ENCODE measurements around the gene UNC119B.

UNC119B gene

GRCh38 chr12:120713861-120714482 lies 3.7 kb downstream of the UNC119B start:
- DNase-seq, result peak; percentile 73
- no peaks in the 10 kb centered on the region for H3K27me3 ChIP-seq (ENCODE audit: insufficient read depth, low read depth, severe bottlenecking)
- peaks cover 51% of the 10 kb centered on the region for H3K36me3 ChIP-seq
- no peak overlapping the region for H3K27ac ChIP-seq
- no peak overlapping the region for H3K4me3 ChIP-seq (ENCODE audit: low read depth, low read length)
- H3K9me3 ChIP-seq (ENCODE audit: severe bottlenecking), result no peaks in the 10 kb centered on the region
- TF ChIP-seq, protein P1, sequence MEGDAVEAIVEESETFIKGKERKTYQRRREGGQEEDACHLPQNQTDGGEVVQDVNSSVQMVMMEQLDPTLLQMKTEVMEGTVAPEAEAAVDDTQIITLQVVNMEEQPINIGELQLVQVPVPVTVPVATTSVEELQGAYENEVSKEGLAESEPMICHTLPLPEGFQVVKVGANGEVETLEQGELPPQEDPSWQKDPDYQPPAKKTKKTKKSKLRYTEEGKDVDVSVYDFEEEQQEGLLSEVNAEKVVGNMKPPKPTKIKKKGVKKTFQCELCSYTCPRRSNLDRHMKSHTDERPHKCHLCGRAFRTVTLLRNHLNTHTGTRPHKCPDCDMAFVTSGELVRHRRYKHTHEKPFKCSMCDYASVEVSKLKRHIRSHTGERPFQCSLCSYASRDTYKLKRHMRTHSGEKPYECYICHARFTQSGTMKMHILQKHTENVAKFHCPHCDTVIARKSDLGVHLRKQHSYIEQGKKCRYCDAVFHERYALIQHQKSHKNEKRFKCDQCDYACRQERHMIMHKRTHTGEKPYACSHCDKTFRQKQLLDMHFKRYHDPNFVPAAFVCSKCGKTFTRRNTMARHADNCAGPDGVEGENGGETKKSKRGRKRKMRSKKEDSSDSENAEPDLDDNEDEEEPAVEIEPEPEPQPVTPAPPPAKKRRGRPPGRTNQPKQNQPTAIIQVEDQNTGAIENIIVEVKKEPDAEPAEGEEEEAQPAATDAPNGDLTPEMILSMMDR (IDR thresholded peaks at IDR 0.05; ENCODE audit: low read depth, low read length), result peak; percentile 78

GRCh38 chr12:120718055-120718454 lies 7.8 kb downstream of the UNC119B start:
- TF ChIP-seq, protein P1 (IDR thresholded peaks at IDR 0.05; ENCODE audit: low read depth, low read length), result no peak

DNA sequence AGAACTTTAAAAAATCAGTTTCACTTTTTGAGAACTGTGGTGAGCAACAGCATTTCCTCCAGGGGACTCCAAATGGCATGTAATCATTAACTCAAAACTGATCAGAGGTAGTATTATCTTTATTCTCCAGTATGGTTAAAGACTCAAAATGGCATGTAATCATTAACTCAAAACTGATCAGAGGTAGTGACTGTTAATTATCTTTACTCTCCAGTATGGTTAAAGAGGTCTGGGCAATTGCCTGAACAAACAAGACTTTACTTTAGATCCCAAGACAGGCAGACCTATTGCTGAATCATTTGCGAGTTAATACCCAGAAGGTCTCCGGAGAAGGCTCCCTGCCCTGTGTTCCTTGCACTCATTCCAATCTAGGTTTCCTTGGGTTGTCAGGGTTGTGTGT lies 8.8 kb downstream of the UNC119B start:
- Histone ChIP-seq H3K27me3 (ENCODE audit: insufficient read depth, low read depth, severe bottlenecking) (no peaks in the 10 kb centered on the region), H3K9me3 (ENCODE audit: severe bottlenecking) (no peaks in the 10 kb centered on the region), H3K36me3 (peaks cover 85% of the 10 kb centered on the region), H3K4me3 (ENCODE audit: low read depth, low read length) (no peak overlapping the region), H3K27ac (no peak overlapping the region)
- TF ChIP-seq, protein P1 (IDR thresholded peaks at IDR 0.05; ENCODE audit: low read depth, low read length), result no peak
- DNase-seq, result no peak

More at GRCh38 chr12:120718055-120718454, 7.8 kb downstream of the UNC119B start:
- Histone ChIP-seq H3K9me3 (ENCODE audit: severe bottlenecking) (no peaks in the 10 kb centered on the region), H3K27ac (no peak overlapping the region), H3K4me3 (ENCODE audit: low read depth, low read length) (no peak overlapping the region), H3K27me3 (ENCODE audit: insufficient read depth, low read depth, severe bottlenecking) (no peaks in the 10 kb centered on the region), H3K36me3 (peaks cover 85% of the 10 kb centered on the region)
- DNase-seq, result no peak

GRCh38 chr12:120719496-120720233 lies 9.4 kb downstream of the UNC119B start:
- Histone ChIP-seq H3K36me3 (peaks cover 81% of the 10 kb centered on the region), H3K27ac (no peak overlapping the region), H3K27me3 (ENCODE audit: insufficient read depth, low read depth, severe bottlenecking) (no peaks in the 10 kb centered on the region), H3K4me3 (ENCODE audit: low read depth, low read length) (no peak overlapping the region), H3K9me3 (ENCODE audit: severe bottlenecking) (no peaks in the 10 kb centered on the region)
- no peak for DNase-seq
- TF ChIP-seq, protein P1 (IDR thresholded peaks at IDR 0.05; ENCODE audit: low read depth, low read length), result no peak

GRCh38 chr12:120720234-120720986 lies 10.2 kb downstream of the UNC119B start:
- H3K9me3 ChIP-seq (ENCODE audit: severe bottlenecking), result no peaks in the 10 kb centered on the region
- DNase-seq, result no peak
- H3K4me3 ChIP-seq (ENCODE audit: low read depth, low read length), result no peak overlapping the region
- TF ChIP-seq, protein P1 (IDR thresholded peaks at IDR 0.05; ENCODE audit: low read depth, low read length), result no peak
- H3K36me3 ChIP-seq, result peaks cover 75% of the 10 kb centered on the region
- H3K27me3 ChIP-seq (ENCODE audit: insufficient read depth, low read depth, severe bottlenecking), result no peaks in the 10 kb centered on the region
- H3K27ac ChIP-seq, result no peak overlapping the region

All from WERI-Rb-1 (cell line).